CD4-positive, alpha-beta T cell treated with Interleukin-17A for 1 hour (primary cell): ENCODE results near the gene CFAP221.

Experiments used
- DNase-seq: peaks from one replicate; pipeline ENCODE4 v3.0.0-alpha.2; 2020

CFAP221 gene

DNA sequence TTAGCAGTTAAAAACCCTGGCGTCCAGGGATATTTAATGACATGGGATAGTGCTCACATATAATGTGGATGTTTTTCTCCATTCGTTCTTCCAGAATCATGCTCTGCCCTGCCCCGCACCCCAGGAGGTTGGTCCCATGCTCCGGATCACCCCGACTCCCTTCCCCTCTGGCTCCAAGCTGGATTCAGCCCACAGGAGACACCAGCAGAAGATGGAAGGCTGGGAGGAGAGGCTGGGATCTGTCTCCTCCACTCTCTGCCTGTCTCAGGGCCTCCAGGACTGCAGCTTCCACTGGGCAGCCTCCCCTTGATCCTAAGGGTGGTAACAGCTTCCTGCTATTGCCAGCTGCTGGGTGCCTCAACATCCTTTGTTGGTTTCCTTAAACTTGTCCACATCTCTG lies 159.3 kb downstream of the CFAP221 start:
- no peak for DNase-seq

- peak; percentile 42 for DNase-seq
These were observed 160.4 kb downstream of the CFAP221 start for GRCh38 chr2:119704670-119705120.

- no peak for DNase-seq
These were observed 162.0 kb downstream of the CFAP221 start for GRCh38 chr2:119706221-119706620.
